T-helper 9 cell (primary cell): Measurements from ENCODE around the gene MYZAP.
"Not testable (repeated sequence)": the region's sequence is repeated elsewhere in the genome, so short reads cannot be mapped to it uniquely, and the experiment has no call there.

Experiments
- DNase-seq: peaks from one replicate; pipeline ENCODE4 v3.0.0-alpha.2; 2020

The MYZAP gene

DNA sequence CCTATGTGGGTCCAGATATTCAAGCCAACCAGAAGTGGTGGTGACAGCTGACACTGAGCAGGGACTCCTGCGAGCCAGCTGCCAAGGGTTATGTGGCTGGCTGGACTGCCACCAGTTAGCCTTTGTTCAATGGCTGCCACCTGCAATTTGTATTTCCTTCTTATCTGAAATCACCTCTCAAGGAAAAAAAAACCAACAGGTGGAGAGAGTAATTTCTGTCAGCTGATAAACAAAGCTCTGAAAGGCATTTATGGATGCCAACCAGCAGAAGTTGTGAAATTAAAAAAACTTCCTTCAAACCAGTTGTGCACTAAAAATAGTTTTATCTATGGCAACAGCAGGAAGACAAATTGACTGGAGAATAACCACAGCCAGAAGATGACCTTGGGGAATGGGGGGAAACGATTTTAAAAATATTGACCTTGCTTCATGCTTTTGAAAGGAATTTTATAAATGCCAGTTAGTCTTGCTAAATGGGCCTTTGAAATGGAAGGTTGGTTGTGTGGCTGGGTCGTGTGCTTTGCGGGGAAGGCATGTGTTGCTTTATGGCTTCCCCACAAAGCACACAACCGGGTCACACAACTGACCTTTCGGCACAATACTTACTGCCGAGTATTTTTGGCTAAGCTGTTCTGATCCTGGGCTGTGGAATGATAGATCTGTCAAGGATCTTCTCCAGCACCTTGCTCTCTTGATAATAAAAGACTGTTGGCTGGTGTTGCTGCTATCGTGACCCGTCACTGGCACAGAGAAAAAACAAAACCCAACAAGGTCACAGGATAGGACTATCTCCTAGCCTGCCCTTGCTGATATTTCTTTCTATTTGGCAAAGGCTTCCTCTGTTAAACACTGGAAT is 3.5 kb downstream of the MYZAP start:
- no peak for DNase-seq

- DNase-seq, result no peak
Observed at GRCh38 chr15:57596301-57596855, 4.7 kb downstream of the MYZAP start.

DNA sequence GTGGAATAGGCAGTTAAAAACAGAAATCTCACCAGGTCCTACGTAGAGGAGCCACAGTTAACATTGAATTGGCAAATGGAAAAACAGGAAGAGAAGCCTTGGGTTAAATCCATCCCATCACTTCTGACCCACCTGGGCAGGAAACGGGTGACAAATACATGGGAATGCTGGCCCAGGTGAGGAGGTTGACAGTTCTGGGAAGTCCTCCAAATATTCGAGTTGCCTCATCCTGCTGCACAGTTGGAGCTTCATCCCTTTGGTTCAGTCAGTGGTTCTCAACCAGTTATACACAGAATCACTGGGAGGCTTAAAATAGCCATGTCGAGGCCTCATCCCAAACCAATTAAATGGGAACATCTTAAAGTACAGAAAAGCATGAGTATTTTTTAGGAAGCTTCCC is 5.3 kb downstream of the MYZAP start:
- no peak for DNase-seq

DNA sequence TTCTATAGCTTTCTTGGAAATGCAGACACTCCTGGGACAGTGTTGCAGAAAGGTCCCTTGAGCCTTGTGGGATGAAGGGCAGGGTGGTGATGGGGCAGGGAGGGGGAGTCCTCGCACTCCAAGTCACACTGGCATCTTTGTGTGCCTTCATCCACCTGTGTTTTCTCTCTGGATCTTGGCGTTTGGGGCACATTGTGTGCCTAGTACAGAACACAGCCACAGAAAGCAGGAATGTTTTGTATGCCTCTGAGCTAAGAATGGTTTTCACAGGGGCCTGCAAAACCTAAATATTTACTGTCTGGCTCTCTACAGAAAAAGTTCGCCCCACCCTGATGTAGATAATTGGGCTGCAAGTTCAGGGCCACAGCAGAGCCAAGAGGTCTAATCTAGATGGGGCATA is 5.7 kb downstream of the MYZAP start:
- DNase-seq, result no peak

GRCh38 chr15:57598346-57598745 is 6.6 kb downstream of the MYZAP start:
- DNase-seq, result no peak

DNA sequence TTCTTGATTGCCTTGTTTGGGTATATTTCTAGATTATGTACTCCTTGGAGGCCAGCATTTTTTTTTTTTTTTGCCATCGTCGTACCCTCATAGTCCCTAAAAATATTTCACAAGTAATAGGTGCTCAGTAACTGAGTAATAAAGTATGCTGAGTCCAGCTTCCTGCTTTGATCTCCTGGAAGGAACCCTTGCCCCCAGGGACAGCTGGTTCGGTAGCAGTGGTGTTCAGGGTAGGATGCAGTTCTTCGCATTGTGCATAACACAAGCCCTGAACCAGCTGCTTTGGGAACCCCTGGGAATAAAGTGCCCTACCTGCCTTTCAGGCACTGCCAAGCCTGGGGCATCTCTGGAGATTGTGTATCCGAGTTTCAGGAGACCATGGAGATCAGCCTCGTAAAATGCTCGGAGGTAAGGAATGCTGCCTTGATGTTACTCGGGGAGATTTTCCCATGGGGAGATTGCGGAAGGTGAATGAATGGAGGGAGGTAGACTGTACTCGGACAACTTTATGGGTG is 7.6 kb downstream of the MYZAP start:
- no peak for DNase-seq

DNA sequence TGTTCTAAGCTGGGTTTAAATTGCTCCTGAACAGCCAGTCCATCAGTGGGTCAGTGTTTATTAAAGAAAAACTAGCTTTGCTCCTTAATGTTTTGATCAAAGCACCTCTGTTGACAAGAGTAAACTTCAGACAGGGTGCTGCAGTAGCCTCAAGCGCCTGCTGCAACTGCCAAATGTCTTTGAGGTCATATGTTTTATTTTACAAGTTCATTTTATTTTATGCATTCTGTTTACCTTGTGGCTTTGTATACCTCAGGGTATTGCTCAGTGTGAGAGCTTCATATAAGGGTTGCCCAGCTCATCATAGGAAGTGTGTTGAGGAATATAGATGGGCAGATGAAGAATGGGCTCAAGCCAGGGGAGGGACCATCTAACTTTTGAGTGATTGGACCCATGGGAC is 8.5 kb downstream of the MYZAP start:
- DNase-seq, result no peak

DNA sequence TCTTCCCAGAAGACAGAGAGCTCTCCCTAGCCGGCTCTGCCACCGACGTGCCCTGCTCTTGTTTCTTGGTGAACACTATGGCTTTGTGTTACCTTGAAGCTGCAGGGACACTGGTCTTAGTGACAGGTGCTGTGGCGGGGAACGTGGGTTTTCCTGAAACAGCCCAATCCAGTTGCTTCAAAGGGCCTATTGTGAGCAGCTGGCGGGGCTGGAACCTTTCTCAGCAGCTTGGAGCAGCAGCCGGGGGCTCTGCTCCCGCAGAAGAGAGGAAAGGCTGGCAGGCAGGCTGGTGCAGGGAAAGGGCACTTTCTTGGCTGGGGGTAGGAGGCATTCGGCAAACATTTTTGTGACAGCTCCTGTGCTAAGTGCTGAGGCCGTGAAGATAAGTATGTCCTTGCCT is 12.8 kb downstream of the MYZAP start:
- DNase-seq, result no peak

GRCh38 chr15:57605491-57605890 is 13.8 kb downstream of the MYZAP start:
- DNase-seq, result no peak

DNA sequence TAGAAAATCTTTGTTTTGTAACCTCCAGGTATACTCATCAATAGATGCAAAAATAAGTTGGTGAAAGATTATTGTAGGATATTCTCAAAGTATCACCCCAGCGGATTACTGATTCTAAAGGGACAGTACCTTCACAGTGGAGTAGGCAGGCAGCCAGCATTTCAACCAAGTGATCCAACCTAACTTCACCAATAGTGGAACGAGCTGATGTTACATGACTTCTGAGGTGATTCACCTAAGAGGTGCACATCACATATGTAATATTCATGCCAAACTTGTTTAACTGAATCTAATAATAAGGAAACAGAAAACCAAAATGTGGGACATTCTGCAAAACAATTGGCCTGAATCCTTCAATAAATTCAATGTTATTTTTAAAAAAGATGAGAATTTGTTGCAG is 14.3 kb downstream of the MYZAP start:
- DNase-seq, result no peak

GRCh38 chr15:57606816-57607215 is 15.1 kb downstream of the MYZAP start:
- no peak for DNase-seq

DNA sequence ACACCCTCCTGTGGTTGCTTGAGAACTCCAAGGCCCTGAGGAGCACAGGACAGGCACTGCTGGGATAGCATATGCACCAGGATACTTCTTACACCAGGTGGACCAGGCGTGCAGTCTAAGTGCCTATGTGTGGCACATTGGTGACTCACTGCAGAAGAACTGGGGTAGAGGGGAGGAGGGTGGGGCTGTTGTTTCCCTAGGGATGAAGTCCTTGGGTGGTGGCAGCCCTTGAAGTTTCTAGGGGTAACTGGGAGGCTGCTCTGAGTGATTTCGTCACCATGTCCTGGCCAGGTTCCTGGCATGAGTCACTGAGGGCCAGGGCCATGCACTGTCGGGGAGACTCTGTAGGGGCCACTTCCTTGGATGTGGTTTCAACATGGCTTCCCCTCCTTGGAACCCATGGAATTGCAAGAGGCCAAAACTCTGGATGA is 15.9 kb downstream of the MYZAP start:
- no peak for DNase-seq

DNA sequence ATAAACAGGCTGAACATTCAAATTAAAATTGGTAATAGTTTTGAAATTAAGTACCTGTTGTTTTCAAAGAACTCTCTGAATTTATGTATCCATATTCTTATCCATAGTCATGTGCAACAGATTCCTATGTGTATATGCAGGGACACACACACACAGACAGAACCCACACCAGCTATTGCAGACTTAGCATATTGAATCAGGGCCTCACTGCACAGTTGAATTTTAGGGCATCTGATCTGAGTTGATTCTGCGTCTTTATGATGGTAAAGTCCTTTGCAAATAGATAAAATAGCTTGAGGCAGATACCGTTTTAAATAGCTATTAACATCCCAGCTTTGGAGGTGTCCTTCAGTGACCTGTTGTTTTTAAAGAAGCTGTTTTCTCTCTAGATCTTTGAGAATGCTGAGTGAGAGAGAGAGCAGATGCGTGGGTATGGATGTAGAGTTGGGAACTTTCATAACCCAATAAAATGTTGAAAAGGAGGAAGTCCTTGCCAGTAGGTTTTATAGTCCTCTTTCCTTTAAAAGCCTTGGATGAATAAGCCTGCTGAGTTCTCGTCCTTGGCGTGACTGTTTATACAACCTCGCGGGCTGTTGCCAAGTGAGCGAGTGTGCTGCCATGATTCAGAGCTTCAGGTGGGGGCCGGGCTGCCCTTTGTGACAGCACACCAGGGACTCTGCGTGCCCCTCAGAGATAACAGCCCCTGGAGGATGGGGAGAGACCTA is 18.3 kb downstream of the MYZAP start:
- DNase-seq, result no peak

DNA sequence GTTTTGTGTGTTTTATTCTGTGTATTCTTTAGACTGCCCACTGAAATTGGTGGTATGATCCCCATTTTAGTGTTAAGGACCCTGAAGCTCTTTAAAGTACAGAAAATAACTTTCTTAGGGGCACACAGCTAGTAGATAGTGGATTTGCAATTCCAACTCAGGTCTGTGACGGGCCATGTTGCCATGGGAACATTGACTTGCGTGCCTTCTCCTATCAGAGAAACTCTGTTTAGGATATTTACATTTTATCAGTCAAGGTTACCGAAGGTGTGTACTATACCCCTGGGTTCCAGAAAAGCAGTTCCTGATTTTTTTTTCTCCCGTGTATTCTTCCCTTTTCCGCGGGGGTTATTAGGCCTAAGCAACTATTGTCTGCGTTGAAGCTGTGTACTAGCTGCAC is 19.4 kb downstream of the MYZAP start:
- no peak for DNase-seq

DNA sequence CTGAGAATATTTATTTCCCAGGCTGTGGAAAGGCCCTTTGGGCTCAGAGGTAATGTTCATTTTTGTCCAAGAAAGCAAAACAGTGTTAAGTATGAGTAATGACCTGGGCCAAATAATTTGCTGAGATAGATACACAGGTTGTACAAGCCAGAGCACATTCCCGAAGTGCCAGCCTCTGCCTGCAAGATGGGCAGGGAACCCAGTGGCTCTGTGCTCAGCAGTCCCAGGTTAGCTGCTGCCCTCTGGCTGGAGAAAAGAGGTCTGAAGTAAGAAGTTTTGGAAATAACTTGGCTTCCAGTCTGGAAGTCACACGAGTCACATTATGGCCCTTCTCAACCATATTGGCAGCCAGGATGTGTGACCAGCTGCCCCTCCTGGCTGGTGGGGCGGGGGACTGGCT is 20.2 kb downstream of the MYZAP start:
- DNase-seq, result no peak

GRCh38 chr15:57614241-57614640 is 22.5 kb downstream of the MYZAP start:
- DNase-seq, result no peak

- DNase-seq, result not testable (repeated sequence)
Observed at GRCh38 chr15:57615951-57616496, 24.3 kb downstream of the MYZAP start.

GRCh38 chr15:57618325-57618724 is 26.6 kb downstream of the MYZAP start:
- DNase-seq, result no peak

- DNase-seq, result no peak
Observed at GRCh38 chr15:57619746-57620145, 28.0 kb downstream of the MYZAP start.

DNA sequence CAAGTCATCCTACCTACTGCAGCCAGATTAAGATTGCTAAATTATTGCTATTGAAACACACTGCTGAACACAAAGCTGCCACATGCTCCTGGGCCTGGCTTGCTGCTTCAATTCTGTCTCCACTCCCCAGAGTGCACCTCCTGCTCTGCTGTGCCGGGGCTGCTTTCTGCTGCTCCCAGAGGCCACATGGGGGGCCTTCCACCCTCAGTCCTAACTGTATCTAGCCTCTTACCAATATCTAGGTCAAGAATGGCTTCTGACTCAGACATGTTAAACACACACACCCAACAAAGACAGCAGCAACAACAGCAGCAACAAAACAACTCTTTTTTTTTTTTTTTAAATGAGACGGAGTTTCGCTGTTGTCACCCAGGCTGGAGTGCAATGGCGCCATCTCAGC is 33.0 kb downstream of the MYZAP start:
- DNase-seq, result no peak

GRCh38 chr15:57625703-57626448 is 34.2 kb downstream of the MYZAP start:
- DNase-seq, result no peak

GRCh38 chr15:57626713-57627440 is 35.2 kb downstream of the MYZAP start:
- DNase-seq, result no peak
